K562 (cell line): Measurements from ENCODE around the gene TBX1. TPM values are rescaled to one million over a fixed set of nuclear protein-coding genes. Genes with fewer than 3 reads are reported as not detected.

Experiments
- ATAC-seq: fragments of 200-7000 bp; cut with Tn5 transposase; 3 replicates; pipeline ENCODE4 v1.9.1; 2020; ENCODE audit warnings: moderate library complexity
- BruUV-seq: library from RNA; stranded (reverse); fragments of 400-500 nt; replicated peaks from 2 replicates; lab custom pipeline; 2021; lab: Mats Ljungman, UMichigan
- CTCF ChIA-PET: fragments of 300-600 bp; formaldehyde crosslinking; extraction: SDS; loops from one replicate; lab custom pipeline; 2021; ENCODE audit warnings: low intra/inter-chr PET ratio; lab: Yijun Ruan, JAX
- POLR2A ChIA-PET: fragments of 300-600, 350-650 bp; sonication (Branson Sonifier 250); formaldehyde crosslinking; extraction: SDS; loops from one replicate; lab custom pipeline; 2021; ENCODE audit warnings: antibody characterized with exemption, inconsistent platforms; lab: Yijun Ruan, JAX
- DNase-seq, 4 experiments: peaks; one replicate each; pipeline versions ENCODE4 v3.0.0 to v3.0.0-alpha.2; 2011 to 2018; ENCODE audit warnings: low spot score in 3 of 4, mixed read lengths in 3 of 4; ENCODE audit errors: extremely low read depth in 1 of 4
- FAIRE-seq: peaks from 2 replicates; lab custom pipeline; 2011; peaks lifted over from hg19 to GRCh38; lab: Jason Lieb, UNC
- H2AFZ ChIP-seq: 2 replicates; pipeline ENCODE4 v1.6.0; 2011; ENCODE audit warnings: low read depth, low read length, control low read depth, inconsistent platforms
- H3K27ac ChIP-seq: fragments of 200-600 bp; 3 replicates; pipeline ENCODE4 v1.8.0; 2011; ENCODE audit warnings: low read depth, mild to moderate bottlenecking, control low read depth, inconsistent platforms, low read length, moderate library complexity, mixed read lengths; ENCODE audit errors: extremely low read depth
- H3K27me3 ChIP-seq, 2 experiments: fragments of 300-600 bp in 1 of 2; 2 replicates in 1 of 2; 3 replicates in 1 of 2; pipeline versions ENCODE4 v1.6.0 to v1.8.0; 2011; ENCODE audit warnings: inconsistent platforms in 2 of 2, low read length in 2 of 2, mild to moderate bottlenecking in 1 of 2, mixed read lengths in 1 of 2, moderate library complexity in 1 of 2; ENCODE audit not compliant: control insufficient read depth in 2 of 2, insufficient read depth in 2 of 2
- H3K36me3 ChIP-seq: fragments of 300-600 bp; 3 replicates; pipeline ENCODE4 v1.8.0; 2011; ENCODE audit warnings: mild to moderate bottlenecking, low read length, inconsistent platforms; ENCODE audit not compliant: control insufficient read depth, insufficient read depth
- H3K4me1 ChIP-seq, 2 experiments: fragments of 200-600 bp in 1 of 2; replicated peaks in 1 of 2; 2 replicates in 1 of 2; 3 replicates in 1 of 2; pipeline versions ENCODE4 v1.5.1 to v1.8.0; 2011; ENCODE audit warnings: inconsistent platforms in 2 of 2, low read length in 2 of 2, mild to moderate bottlenecking in 1 of 2, mixed read lengths in 1 of 2, moderate library complexity in 1 of 2; ENCODE audit not compliant: control insufficient read depth in 2 of 2, insufficient read depth in 2 of 2
- H3K4me2 ChIP-seq: 2 replicates; pipeline ENCODE4 v1.6.1; 2011; ENCODE audit warnings: low read length, control low read depth, inconsistent platforms, mixed read lengths; ENCODE audit not compliant: insufficient read depth
- H3K4me3 ChIP-seq: fragments of 200-600 bp; sonication (generic), shearing (Covaris generic); 2 replicates; pipeline ENCODE4 v1.5.1; 2016; ENCODE audit warnings: control low read depth, inconsistent platforms
- H3K79me2 ChIP-seq: fragments of 200-600 bp; 3 replicates; pipeline ENCODE4 v1.8.0; 2011; ENCODE audit warnings: low read length, inconsistent platforms; ENCODE audit not compliant: control insufficient read depth, insufficient read depth
- H3K9ac ChIP-seq, 2 experiments: 2 replicates each; pipeline versions ENCODE4 v1.6.0 to v1.6.1; 2011; ENCODE audit warnings: low read depth in 2 of 2, low read length in 2 of 2, control low read depth in 1 of 2, inconsistent platforms in 1 of 2, mild to moderate bottlenecking in 1 of 2, mixed read lengths in 1 of 2; ENCODE audit not compliant: insufficient read depth in 1 of 2
- H3K9me1 ChIP-seq: one replicate; pipeline ENCODE4 v1.6.0; 2011; ENCODE audit warnings: inconsistent platforms, mild to moderate bottlenecking, low read length, moderate library complexity; ENCODE audit not compliant: control insufficient read depth, insufficient read depth
- H3K9me3 ChIP-seq: replicated peaks from 2 replicates; pipeline ENCODE4 v1.5.1; 2011; ENCODE audit warnings: low read depth, low read length, inconsistent platforms; ENCODE audit not compliant: control insufficient read depth, insufficient read depth
- H4K20me1 ChIP-seq: replicated peaks from 2 replicates; pipeline ENCODE4 v1.6.1; 2011; ENCODE audit warnings: low read length, inconsistent platforms, mixed read lengths; ENCODE audit not compliant: control insufficient read depth, insufficient read depth
- BRF2 ChIP-seq: IDR thresholded peaks from 3 replicates; pipeline ENCODE4 v1.6.1; 2011; ENCODE audit warnings: borderline replicate concordance, mild to moderate bottlenecking; ENCODE audit not compliant: insufficient read length, insufficient read depth
- ELF2 ChIP-seq: fragments of 250-450 bp; sonication (Bioruptor Pico); IDR thresholded peaks from 2 replicates; pipeline ENCODE4 v1.5.0; 2021; ENCODE audit warnings: mild to moderate bottlenecking
- PHB ChIP-seq: fragments of 250-450 bp; sonication (Bioruptor Pico); IDR thresholded peaks from 2 replicates; pipeline ENCODE4 v1.5.0; 2021
- WGBS: fragments of 100-300 bp; shearing (Covaris generic); methylation state at CpG from one replicate; pipeline ENCODE4 v1.1.6; 2016; ENCODE audit warnings: low coverage, mixed read lengths; ENCODE audit not compliant: insufficient coverage; ENCODE audit errors: missing lambda C conversion rate; 5-methylcytosine and 5-hydroxymethylcytosine counted together
- in situ Hi-C: fragments of 300-500 bp; cut with MboI; formaldehyde crosslinking; loops from 4 replicates; pipeline ENCODE4 v1.15.0; 2018; ENCODE audit warnings: inconsistent platforms, mixed read lengths
- intact Hi-C: fragments of 100-400 bp; cut with micrococcal nuclease; formaldehyde crosslinking; loops from 2 replicates; pipeline ENCODE4 v1.14.2; 2022
- polyA plus RNA-seq, 8 experiments: library from polyadenylated mRNA; depleted of rRNA in 4 of 8; stranded (reverse) in 5 of 8; unstranded in 3 of 8; fragments of >200 nt; fragmentation: Nextera tagmentation in 2 of 8; fragmentation: Illumina TruSeq in 1 of 8; extraction: Ambion mirVana in 2 of 8; extraction: Trizol in 1 of 8; gene quantifications; 2 replicates each; pipeline versions ENCODE4 v1.2.1 to v1.2.3, GENCODE V29; 2011 to 2014; ENCODE audit warnings: inconsistent platforms in 1 of 8, missing spikeins in 1 of 8
- total RNA-seq, 7 experiments: library from RNA; depleted of rRNA in 6 of 7; stranded (reverse); fragments of >200 nt in 6 of 7; fragmentation: Illumina TruSeq in 2 of 7; extraction: Trizol in 2 of 7; gene quantifications; 2 replicates each; pipeline versions ENCODE4 v1.2.1 to v1.2.3, GENCODE V29; 2011 to 2021; ENCODE audit warnings: low replicate concordance in 1 of 7
- TF ChIP-seq, protein P1 (sequence below), 2 experiments: IDR thresholded peaks; 2 replicates each; pipeline ENCODE4 v1.6.1; 2011; ENCODE audit warnings: borderline replicate concordance in 1 of 2, control low read depth in 1 of 2, low read depth in 1 of 2, low read length in 1 of 2, mild to moderate bottlenecking in 1 of 2, mixed read lengths in 1 of 2, moderate library complexity in 1 of 2; ENCODE audit not compliant: insufficient read depth in 1 of 2, insufficient read length in 1 of 2, poor library complexity in 1 of 2, severe bottlenecking in 1 of 2; ENCODE audit errors: extremely low read depth in 1 of 2

The TBX1 gene
- total and polyA plus RNA-seq, 9 of the 15 experiments (the other 6 are each of a cell fraction or from before 2014, with no cell fraction given), result 0.07 to 35.0 (median 3.9) TPM

GRCh38 chr22:19743651-19744050 is 16.9 kb upstream of the TBX1 start:
- H3K9ac ChIP-seq, result peak overlapping the region in 1 of 2 experiments; percentile 61; a peak in 2 of 4 replicates
- no peaks in the 10 kb centered on the region for H3K9me1 ChIP-seq
- intact Hi-C loops, result no loop called here
- no TSS peak for BruUV-seq
- ATAC-seq (no peak), DNase-seq (no peak), FAIRE-seq (no peak)
- H2AFZ ChIP-seq, result no peak overlapping the region
- H4K20me1 ChIP-seq, result peaks cover 35% of the 10 kb centered on the region
- H3K4me3 ChIP-seq, result no peak overlapping the region
- H3K4me2 ChIP-seq, result no peak overlapping the region
- no peaks in the 10 kb centered on the region for H3K36me3 ChIP-seq
- H3K4me1 ChIP-seq, result peaks cover 0 to 71% of the 10 kb centered on the region in 2 experiments; a peak in 3 of 5 replicates
- TF ChIP-seq BRF2 (no peak), ELF2 (no peak), PHB (CRISPR knock-in tag) (0 out of 2 replicates have a peak, but pooled peaks have one; percentile 2)
- TF ChIP-seq, protein P1, sequence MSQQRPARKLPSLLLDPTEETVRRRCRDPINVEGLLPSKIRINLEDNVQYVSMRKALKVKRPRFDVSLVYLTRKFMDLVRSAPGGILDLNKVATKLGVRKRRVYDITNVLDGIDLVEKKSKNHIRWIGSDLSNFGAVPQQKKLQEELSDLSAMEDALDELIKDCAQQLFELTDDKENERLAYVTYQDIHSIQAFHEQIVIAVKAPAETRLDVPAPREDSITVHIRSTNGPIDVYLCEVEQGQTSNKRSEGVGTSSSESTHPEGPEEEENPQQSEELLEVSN (IDR thresholded peaks at IDR 0.05; ENCODE audit: borderline replicate concordance in 1 of 2, extremely low read depth in 1 of 2, insufficient read depth in 1 of 2, insufficient read length in 1 of 2, low read depth in 1 of 2, low read length in 1 of 2, poor library complexity in 1 of 2, severe bottlenecking in 1 of 2), result no peak
- no peak overlapping the region for H3K27ac ChIP-seq
- 11% methylated on average over 4 of the region's 4 CpGs for WGBS
- H3K79me2 ChIP-seq, result no peaks in the 10 kb centered on the region
- peaks cover 5 to 61% of the 10 kb centered on the region in 2 experiments; a peak in 4 of 5 replicates for H3K27me3 ChIP-seq
- no peaks in the 10 kb centered on the region for H3K9me3 ChIP-seq
- in situ Hi-C loops, result no loop called here
- POLR2A ChIA-PET, result interaction anchor here (0.6 to 3.7 kb wide), 6 partner anchors 13 to 330 kb away, joined by 3 to 20 read pairs (median 10); partner anchors contain the start of gene GP1BB
- CTCF ChIA-PET, result no interaction called here
